HG02642 (cell line): Measurements from ENCODE around the gene BRD8.

Source experiments
- ATAC-seq: cut with Tn5 transposase; IDR thresholded peaks from one replicate; pipeline ENCODE4 v1.9.1; 2021; ENCODE audit warnings: mild to moderate bottlenecking; ENCODE audit not compliant: unreplicated experiment, poor library complexity

BRD8 gene

GRCh38 chr5:138103319-138103637, 75.2 kb downstream of the BRD8 start:
- ATAC-seq, result no peak

DNA sequence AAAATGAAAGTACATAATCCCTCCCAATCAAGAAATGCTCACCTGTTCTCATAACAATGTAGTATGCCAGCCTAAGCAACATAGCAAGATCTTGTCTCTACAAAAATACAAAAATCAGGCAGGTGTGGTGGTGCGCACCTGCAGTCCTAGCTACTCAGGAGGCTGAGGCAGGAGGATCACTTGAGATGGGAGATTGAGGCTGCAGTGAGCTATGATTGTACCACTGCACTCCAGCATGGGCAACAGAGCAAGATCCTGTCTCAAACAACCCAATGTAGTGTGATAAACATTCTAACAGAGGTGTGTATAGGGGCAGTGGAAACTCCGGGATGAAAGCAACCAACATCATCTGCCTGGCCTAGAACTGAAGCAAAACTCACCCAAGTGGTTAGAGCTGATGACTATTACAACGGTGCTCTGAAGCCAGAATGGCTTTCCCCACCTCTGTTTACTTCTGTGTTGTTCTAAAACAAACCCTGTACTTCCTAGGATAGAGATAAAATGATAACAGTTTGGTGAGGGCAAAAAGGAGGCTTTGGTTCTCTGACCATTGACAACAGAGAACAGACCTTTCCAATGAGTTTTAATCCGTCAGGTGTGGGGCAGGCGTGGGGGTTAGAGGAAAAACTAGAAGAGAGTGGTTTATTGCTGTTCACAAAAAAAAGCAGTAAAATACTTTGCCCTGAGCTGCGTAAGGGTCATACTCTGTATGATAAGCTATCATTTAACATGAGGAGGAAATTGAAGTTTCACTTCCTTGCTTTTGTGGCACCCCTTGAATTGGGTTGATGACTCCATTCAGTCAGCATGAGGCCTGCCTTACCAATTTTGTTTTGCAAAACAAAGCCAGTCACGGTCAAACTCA, 75.7 kb downstream of the BRD8 start:
- ATAC-seq, result no peak

DNA sequence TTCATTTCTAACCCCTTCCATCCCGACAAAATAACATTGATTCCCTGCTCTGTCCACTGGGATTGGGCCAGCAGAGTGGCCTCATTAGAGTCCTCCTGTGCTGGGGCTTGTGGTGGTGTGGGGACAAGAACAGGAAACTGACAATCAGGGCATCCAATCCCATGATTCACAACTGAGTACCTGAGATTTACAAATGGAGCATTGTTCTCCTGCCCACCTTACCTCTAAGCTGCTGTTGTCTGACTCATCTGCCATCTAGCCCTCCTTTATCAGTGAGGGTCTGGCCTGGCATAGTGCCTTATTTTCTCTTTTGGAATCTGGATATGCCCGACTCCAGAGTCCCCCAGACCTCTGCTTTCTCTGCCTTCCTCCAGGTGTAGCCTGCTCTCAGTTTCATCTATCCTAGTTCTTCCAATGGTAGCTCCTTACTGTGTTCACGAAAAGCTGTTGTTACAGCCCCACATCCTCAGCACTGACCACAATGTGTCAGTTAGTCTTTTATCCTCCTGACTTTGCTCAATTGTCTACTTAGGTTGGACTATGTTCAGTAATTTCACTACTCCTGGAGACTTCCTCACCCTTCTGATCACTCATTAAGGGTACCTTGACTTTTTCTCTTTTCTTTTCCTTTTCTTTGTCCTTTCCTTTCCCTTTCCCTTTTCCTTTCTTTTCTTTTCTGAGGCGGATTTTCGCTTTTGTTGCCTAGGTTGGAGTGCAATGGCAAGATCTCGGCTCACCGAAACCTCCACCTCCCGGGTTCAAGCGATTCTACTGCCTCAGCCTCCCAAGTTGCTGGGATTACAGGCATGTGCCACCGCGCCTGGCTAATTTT, 81.2 kb downstream of the BRD8 start:
- no peak for ATAC-seq

DNA sequence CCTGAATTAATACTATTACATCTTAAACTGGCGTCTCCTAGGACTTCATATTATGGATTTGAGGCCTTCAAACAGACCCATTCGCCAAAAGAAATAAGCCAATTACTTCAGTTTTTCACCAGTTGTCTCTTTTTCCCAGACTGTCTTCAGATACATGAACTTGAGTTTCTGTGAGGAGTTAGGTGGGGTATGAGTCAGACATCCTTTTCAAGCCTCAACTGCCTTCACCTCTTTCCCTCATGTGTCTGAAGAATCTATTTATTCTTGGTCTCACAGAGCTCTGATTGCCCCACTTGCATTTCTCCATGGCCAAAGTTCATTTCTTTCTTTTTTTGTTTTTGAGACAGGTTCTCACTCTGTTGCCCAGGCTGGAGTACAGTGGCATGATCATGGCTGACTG, 82.1 kb downstream of the BRD8 start:
- no peak for ATAC-seq

DNA sequence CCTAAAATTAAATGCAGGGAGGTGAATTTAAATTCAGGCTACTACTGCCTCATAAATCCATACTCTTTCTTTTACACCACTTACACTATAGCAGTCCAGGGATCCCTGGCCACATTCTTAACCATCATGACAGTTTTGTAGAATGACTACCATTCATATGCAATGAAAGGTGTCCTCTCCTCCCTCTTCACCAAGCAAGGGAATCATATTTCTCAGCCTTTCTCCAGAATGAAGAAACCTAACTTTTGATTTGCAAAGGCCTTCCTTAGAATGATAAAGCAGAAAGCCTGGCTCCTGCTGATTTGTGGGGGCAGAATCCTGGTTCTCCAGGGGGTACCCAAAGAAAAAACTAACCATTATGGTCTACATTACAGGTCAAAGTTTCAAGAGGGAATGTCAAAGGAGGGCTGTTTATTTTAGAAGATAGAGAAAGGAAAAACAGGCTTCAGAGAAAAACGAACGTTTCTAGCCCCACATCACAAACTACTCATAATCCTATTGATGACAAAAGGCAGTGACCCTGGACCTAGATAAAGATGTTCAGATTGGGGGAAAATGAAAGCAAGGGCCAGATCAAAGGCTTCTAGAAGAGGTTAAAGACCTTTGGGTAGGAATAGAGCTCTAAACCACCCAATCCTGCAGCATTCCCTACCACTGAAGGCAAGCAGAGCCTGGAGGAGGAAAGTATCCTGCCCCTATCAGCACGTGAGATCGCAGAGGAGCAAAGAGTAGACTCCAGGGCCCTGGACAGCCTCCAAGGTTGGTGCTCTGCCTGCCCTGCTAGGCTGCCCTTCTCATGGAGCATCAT, 83.1 kb downstream of the BRD8 start:
- ATAC-seq, result no peak

GRCh38 chr5:138093036-138093435, 85.4 kb downstream of the BRD8 start:
- no peak for ATAC-seq

DNA sequence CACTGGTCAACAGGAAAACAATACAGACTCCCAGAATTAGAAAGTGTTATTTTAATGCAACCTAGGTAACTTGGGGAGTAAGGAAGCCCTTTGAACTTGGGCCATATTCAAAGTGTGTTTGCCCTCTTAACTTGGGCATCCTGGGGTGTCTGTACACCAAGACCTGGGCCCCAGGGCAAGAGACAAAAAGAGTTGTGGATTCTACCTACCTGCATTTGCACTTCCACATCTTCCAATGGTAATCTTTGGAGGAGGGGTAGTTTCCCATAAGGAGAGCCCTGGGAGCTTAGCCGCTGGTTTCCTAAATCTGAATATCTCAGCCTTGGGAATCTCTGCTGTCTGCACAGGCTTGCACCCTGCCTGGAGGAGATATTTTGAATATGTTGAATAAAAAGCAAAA, 86.1 kb downstream of the BRD8 start:
- no peak for ATAC-seq

- no peak for ATAC-seq
Measured at GRCh38 chr5:138091685-138092084, 86.7 kb downstream of the BRD8 start.
